WI38 (cell line): Measurements from ENCODE around the gene HHLA2.

Experiments
- H3K4me3 ChIP-seq: 2 replicates; pipeline ENCODE4 v1.5.1; 2011; ENCODE audit warnings: low read depth, mild to moderate bottlenecking, control low read depth, low read length
- CTCF ChIP-seq: IDR thresholded peaks from 2 replicates; pipeline ENCODE4 v1.5.1; 2012; ENCODE audit warnings: low read depth, mild to moderate bottlenecking, control low read depth, low read length

Gene HHLA2

GRCh38 chr3:108329947-108330346 lies 33.6 kb downstream of the HHLA2 start:
- TF ChIP-seq CTCF, result no peak
- no peak overlapping the region for H3K4me3 ChIP-seq

- no peak overlapping the region for H3K4me3 ChIP-seq
- TF ChIP-seq CTCF, result no peak
These were observed 35.4 kb downstream of the HHLA2 start for GRCh38 chr3:108331792-108332191.

GRCh38 chr3:108333961-108334360 lies 37.6 kb downstream of the HHLA2 start:
- H3K4me3 ChIP-seq, result no peak overlapping the region
- TF ChIP-seq CTCF, result no peak

GRCh38 chr3:108334701-108335100 lies 38.4 kb downstream of the HHLA2 start:
- TF ChIP-seq CTCF, result no peak
- no peak overlapping the region for H3K4me3 ChIP-seq

GRCh38 chr3:108338901-108339545 lies 42.7 kb downstream of the HHLA2 start:
- no peak for TF ChIP-seq CTCF
- H3K4me3 ChIP-seq, result no peak overlapping the region

GRCh38 chr3:108341911-108342310 lies 45.6 kb downstream of the HHLA2 start:
- H3K4me3 ChIP-seq, result no peak overlapping the region
- no peak for TF ChIP-seq CTCF

- H3K4me3 ChIP-seq, result no peak overlapping the region
- TF ChIP-seq CTCF, result no peak
These were observed 46.6 kb downstream of the HHLA2 start for GRCh38 chr3:108342837-108343486.
